Esophagus muscularis mucosa (tissue), 4 donors: Measurements from ENCODE around the gene PLPP1. TPM values are rescaled to one million over a fixed set of nuclear protein-coding genes. Genes with fewer than 3 reads are reported as not detected.
A peak's percentile ranks its signal among the peaks of the same experiment; 100 is the strongest.

Source experiments
- DNase-seq: peaks from one replicate; pipeline ENCODE4 v3.0.0-alpha.2; 2017; ENCODE audit errors: extremely low spot score
- H3K27ac ChIP-seq, 4 donors: fragments of 200-600 bp; sonication (generic); replicated peaks in 1 of 4; 1 replicate in 3 of 4; 2 replicates in 1 of 4; pipeline ENCODE4 v1.5.1; 2016 to 2019; ENCODE audit warnings: mild to moderate bottlenecking in 1 of 4
- H3K27me3 ChIP-seq, 4 donors: fragments of 200-600 bp; sonication (generic); one replicate each; pipeline versions ENCODE4 v1.5.1 to v1.6.0; 2016 to 2019
- H3K36me3 ChIP-seq, 4 donors: fragments of 200-600 bp; sonication (generic); one replicate each; pipeline ENCODE4 v1.5.1; 2016 to 2019
- H3K4me1 ChIP-seq, 4 donors: fragments of 200-600 bp; sonication (generic); one replicate each; pipeline ENCODE4 v1.5.1; 2016 to 2019
- H3K4me3 ChIP-seq, 4 donors: fragments of 200-600 bp; sonication (generic); 1 replicate in 2 of 4; 2 replicates in 2 of 4; pipeline ENCODE4 v1.5.1; 2016 to 2019; ENCODE audit warnings: mild to moderate bottlenecking in 4 of 4, moderate library complexity in 1 of 4
- H3K9me3 ChIP-seq, 4 donors: fragments of 200-600 bp; sonication (generic); 1 replicate in 3 of 4; 2 replicates in 1 of 4; pipeline ENCODE4 v1.5.1; 2016 to 2019
- CTCF ChIP-seq, 3 experiments: fragments of 200-600 bp in 2 of 3; fragments of 450-650 bp in 1 of 3; sonication (generic) in 2 of 3; IDR thresholded peaks; one replicate each; pipeline ENCODE4 v1.5.1; 2017 to 2019; ENCODE audit warnings: antibody characterized with exemption in 3 of 3, mild to moderate bottlenecking in 2 of 3, moderate library complexity in 1 of 3
- EP300 ChIP-seq: sonication (generic); formaldehyde crosslinking; IDR thresholded peaks from one replicate; pipeline ENCODE4 v1.6.1; 2017; ENCODE audit warnings: antibody characterized with exemption
- POLR2A ChIP-seq: fragments of 450-650 bp; IDR thresholded peaks from one replicate; pipeline ENCODE4 v1.6.1; 2017; ENCODE audit warnings: antibody characterized with exemption, moderate library complexity, mild to moderate bottlenecking, low read depth
- POLR2AphosphoS5 ChIP-seq, 2 donors: sonication (generic); formaldehyde crosslinking; IDR thresholded peaks; one replicate each; pipeline ENCODE4 v1.6.1; 2017; ENCODE audit warnings: antibody characterized with exemption in 2 of 2
- WGBS: methylation state at CpG from one replicate; pipeline ENCODE4 v1.1.5; 2018; 5-methylcytosine and 5-hydroxymethylcytosine counted together
- intact Hi-C: fragments of 100-400 bp; cut with DNase I; formaldehyde crosslinking; loops from one replicate; pipeline ENCODE4 v1.15.1; 2023
- total RNA-seq, 4 donors: library from RNA; depleted of rRNA; stranded (reverse); fragments of >200 nt; gene quantifications; one replicate each; pipeline versions ENCODE4 v1.1.0 to v1.2.1, GENCODE V29; 2016

The PLPP1 gene
- total RNA-seq, 4 donors from 2014 or later: 186 to 306 (median 241) TPM

- DNase-seq: peak; percentile 17
- no peak overlapping the region for H3K27ac ChIP-seq
- H3K27me3 ChIP-seq: no peaks in the 10 kb centered on the region
- no peaks in the 10 kb centered on the region for H3K9me3 ChIP-seq
- no peaks in the 10 kb centered on the region for H3K36me3 ChIP-seq
- H3K4me1 ChIP-seq: peaks cover 0 to 9% (median 4%) of the 10 kb centered on the region in 4 donors
- H3K4me3 ChIP-seq: no peak overlapping the region
- intact Hi-C loops: no loop called here
- TF ChIP-seq POLR2AphosphoS5 (IDR thresholded peaks at IDR 0.05): no peak
- no peak for TF ChIP-seq POLR2A
- no peak for TF ChIP-seq CTCF (IDR thresholded peaks at IDR 0.05)
- TF ChIP-seq EP300: no peak
- 74% methylated on average over 2 of the region's 2 CpGs for whole genome bisulfite sequencing
Measured at GRCh38 chr5:55554585-55555202, 19.9 kb upstream of the PLPP1 start.

- no peak for TF ChIP-seq EP300
- no peak for TF ChIP-seq CTCF (IDR thresholded peaks at IDR 0.05)
- no peak for TF ChIP-seq POLR2AphosphoS5 (IDR thresholded peaks at IDR 0.05)
- TF ChIP-seq POLR2A: no peak
- 94% methylated on average over 10 of the region's 10 CpGs for WGBS
- intact Hi-C loops: no loop called here
- no peak overlapping the region for H3K27ac ChIP-seq
- no peaks in the 10 kb centered on the region for H3K36me3 ChIP-seq
- DNase-seq: no peak
- no peaks in the 10 kb centered on the region for H3K27me3 ChIP-seq
- H3K4me3 ChIP-seq: no peak overlapping the region
- peaks cover 0 to 9% (median 4%) of the 10 kb centered on the region in 4 donors for H3K4me1 ChIP-seq
- H3K9me3 ChIP-seq: no peaks in the 10 kb centered on the region
Measured at GRCh38 chr5:55551904-55552303, 17.1 kb upstream of the PLPP1 start.

GRCh38 chr5:55551358-55551757, 16.6 kb upstream of the PLPP1 start:
- intact Hi-C loops: no loop called here
- no peak for DNase-seq
- no peaks in the 10 kb centered on the region for H3K36me3 ChIP-seq
- peaks cover 0 to 9% (median 4%) of the 10 kb centered on the region in 4 donors for H3K4me1 ChIP-seq
- H3K9me3 ChIP-seq: no peaks in the 10 kb centered on the region
- H3K4me3 ChIP-seq: no peak overlapping the region
- no peaks in the 10 kb centered on the region for H3K27me3 ChIP-seq
- 92% methylated on average over 7 of the region's 7 CpGs for WGBS
- no peak overlapping the region for H3K27ac ChIP-seq
- TF ChIP-seq POLR2AphosphoS5 (IDR thresholded peaks at IDR 0.05) (no peak), POLR2A (no peak), CTCF (IDR thresholded peaks at IDR 0.05) (no peak), EP300 (no peak)

DNA sequence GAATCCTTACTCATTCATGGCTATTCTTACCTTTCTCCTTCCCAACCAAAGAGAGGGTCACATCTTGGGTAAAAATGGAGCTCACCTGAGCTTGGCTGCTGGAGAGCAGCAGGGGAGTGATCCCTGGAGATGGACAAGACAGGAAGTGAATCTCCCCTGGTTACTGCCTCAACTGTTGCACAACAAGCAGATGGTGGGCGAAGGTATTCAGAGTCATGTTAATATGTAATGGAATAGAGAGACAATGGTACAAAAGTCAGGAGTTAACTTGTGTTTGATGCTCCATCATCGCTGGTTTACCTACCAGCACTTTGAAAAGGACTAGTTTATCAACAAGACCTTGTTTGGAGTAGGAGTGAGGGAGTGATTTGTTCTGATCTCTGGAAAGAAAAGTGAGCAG, 13.0 kb upstream of the PLPP1 start:
- H3K9me3 ChIP-seq: no peaks in the 10 kb centered on the region
- no peaks in the 10 kb centered on the region for H3K4me1 ChIP-seq
- H3K36me3 ChIP-seq: no peaks in the 10 kb centered on the region
- H3K27me3 ChIP-seq: no peaks in the 10 kb centered on the region
- intact Hi-C loops: no loop called here
- no peak for DNase-seq
- WGBS: 100% methylated on average over 2 of the region's 2 CpGs
- TF ChIP-seq POLR2A: no peak
- TF ChIP-seq CTCF (IDR thresholded peaks at IDR 0.05): no peak
- no peak for TF ChIP-seq POLR2AphosphoS5 (IDR thresholded peaks at IDR 0.05)
- TF ChIP-seq EP300: no peak
- no peak overlapping the region for H3K4me3 ChIP-seq
- H3K27ac ChIP-seq: no peak overlapping the region

DNA sequence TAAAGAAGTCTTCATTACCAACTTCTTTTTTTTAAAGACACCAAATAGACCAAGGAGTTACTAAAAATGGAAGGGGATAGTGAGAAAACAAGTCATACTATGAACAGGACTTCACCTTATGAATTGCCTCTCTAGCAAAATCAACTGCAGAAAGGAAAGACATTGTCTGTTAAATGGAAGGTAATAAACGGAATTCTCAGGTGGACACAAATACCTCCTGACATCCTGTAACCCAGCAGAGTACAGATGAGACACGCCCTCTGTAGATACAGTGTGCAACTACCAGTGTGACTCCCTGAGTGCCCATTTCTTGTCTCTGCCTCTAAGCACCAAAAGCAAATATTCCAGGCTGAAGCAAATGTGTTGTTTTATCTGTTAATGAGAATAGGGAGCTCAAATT, 12.2 kb upstream of the PLPP1 start:
- Histone ChIP-seq H3K4me1 (no peaks in the 10 kb centered on the region), H3K27me3 (no peaks in the 10 kb centered on the region), H3K27ac (no peak overlapping the region), H3K9me3 (no peaks in the 10 kb centered on the region), H3K36me3 (no peaks in the 10 kb centered on the region), H3K4me3 (no peak overlapping the region)
- DNase-seq: no peak
- intact Hi-C loops: no loop called here
- 92% methylated on average over 2 of the region's 2 CpGs for WGBS
- no peak for TF ChIP-seq POLR2AphosphoS5 (IDR thresholded peaks at IDR 0.05)
- TF ChIP-seq CTCF (IDR thresholded peaks at IDR 0.05): no peak
- TF ChIP-seq EP300: no peak
- TF ChIP-seq POLR2A: no peak
